ENCODE measurements around the gene CROCC.
"Not testable (repeated sequence)": the region's sequence is repeated elsewhere in the genome, so short reads cannot be mapped to it uniquely, and the experiment has no call there.

The CROCC gene

GRCh38 chr1:16918936-16919665 lies 2.6 kb upstream of the CROCC start:
- not testable (repeated sequence) for DNase-seq

GRCh38 chr1:16920951-16921350 lies 780 bp upstream of the CROCC start:
- no peak for DNase-seq

GRCh38 chr1:16922466-16922865 lies 735 bp downstream of the CROCC start:
- DNase-seq: no peak

DNA sequence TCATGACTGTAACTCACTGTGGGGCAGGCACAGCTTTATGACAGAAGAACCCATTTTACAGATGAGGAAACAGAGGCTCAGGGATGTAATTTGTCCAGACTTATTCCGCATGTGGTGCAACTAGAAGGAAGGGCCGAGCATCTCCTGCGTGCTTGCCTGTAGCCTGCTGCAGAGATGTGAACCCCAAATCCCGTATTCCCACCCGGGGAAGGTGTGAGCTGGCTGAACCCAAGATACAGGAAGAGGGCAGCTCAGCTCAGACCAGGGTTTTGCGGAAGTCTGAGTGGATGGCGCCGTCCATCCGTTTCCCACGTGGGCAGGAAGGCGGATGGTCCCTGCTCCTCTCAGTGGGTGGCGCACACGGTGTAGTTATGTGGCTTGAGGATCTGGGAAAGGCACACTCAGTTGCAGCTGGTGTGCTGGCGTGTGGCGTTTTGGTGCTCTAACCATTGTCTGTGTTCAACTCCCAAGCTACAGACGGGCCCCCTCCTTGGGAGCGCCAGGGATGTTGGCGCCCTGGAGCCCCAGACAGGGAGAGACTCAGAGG lies 1.2 kb downstream of the CROCC start:
- DNase-seq: no peak

GRCh38 chr1:16924216-16924918 lies 2.6 kb downstream of the CROCC start:
- no peak for DNase-seq

GRCh38 chr1:16924919-16925477 lies 3.3 kb downstream of the CROCC start:
- no peak for DNase-seq

- no peak for DNase-seq
Measured at GRCh38 chr1:16925635-16926490, 4.1 kb downstream of the CROCC start.

GRCh38 chr1:16926491-16927073 lies 4.9 kb downstream of the CROCC start:
- DNase-seq: no peak

GRCh38 chr1:16927256-16927655 lies 5.5 kb downstream of the CROCC start:
- no peak for DNase-seq

GRCh38 chr1:16927711-16928485 lies 6.2 kb downstream of the CROCC start:
- DNase-seq: no peak

GRCh38 chr1:16929146-16930041 lies 7.7 kb downstream of the CROCC start:
- DNase-seq: not testable (repeated sequence)

DNA sequence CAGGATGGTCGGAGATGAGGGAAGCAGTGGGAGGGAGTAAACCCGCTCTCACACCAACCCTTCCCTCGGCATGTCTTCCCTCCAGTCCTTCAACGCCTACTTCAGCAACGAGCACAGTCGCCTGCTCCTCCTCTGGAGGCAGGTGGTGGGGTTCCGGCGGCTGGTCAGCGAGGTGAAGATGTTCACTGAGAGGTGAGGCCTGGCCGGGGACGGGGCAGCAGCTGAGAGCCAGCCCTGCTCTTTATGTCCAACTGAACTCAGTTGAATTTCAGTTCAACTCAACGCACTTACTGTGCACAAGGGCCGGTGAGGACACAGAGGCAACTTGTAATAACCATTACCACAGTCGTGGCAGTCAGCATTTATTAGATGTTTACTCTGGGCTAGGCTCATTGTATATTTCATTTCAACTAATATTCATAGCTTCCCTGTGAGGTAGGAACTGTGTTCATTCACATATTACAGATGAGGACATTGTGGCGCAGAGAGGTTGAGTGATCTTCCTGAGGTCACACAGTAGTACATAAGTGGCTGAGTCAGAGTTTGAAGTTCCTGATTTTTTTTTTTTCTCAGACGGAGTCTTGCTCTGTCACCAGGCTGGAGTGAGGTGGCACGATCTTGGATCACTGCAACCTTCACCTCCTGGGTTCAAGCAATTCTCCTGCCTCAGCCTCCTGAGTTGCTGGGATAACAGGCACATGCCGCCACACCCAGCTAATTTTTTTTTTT lies 9.6 kb downstream of the CROCC start:
- DNase-seq: not testable (repeated sequence)

DNA sequence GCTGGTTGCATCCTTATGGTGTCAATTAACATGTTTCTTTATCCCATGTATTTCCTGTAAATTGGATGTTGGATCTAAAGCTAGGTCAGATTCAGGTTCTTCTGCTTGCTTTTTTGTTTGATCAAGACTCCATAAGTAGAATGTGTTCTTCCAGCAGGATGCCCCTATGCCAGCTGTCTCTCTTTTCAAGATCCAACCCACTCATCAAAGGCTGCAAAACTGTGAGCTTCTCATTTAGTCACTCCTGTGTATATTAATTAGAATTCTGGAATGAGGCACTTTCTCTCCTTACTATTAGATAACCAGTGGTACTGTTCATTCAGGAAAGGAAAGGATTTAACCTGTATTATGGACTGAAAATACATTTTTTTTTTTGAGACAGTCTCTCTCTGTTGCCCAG lies 12.2 kb downstream of the CROCC start:
- not testable (repeated sequence) for DNase-seq

GRCh38 chr1:16936580-16936979 lies 14.8 kb downstream of the CROCC start:
- DNase-seq: not testable (repeated sequence)

- no peak for DNase-seq
Measured at GRCh38 chr1:16938351-16939321, 16.9 kb downstream of the CROCC start.

DNA sequence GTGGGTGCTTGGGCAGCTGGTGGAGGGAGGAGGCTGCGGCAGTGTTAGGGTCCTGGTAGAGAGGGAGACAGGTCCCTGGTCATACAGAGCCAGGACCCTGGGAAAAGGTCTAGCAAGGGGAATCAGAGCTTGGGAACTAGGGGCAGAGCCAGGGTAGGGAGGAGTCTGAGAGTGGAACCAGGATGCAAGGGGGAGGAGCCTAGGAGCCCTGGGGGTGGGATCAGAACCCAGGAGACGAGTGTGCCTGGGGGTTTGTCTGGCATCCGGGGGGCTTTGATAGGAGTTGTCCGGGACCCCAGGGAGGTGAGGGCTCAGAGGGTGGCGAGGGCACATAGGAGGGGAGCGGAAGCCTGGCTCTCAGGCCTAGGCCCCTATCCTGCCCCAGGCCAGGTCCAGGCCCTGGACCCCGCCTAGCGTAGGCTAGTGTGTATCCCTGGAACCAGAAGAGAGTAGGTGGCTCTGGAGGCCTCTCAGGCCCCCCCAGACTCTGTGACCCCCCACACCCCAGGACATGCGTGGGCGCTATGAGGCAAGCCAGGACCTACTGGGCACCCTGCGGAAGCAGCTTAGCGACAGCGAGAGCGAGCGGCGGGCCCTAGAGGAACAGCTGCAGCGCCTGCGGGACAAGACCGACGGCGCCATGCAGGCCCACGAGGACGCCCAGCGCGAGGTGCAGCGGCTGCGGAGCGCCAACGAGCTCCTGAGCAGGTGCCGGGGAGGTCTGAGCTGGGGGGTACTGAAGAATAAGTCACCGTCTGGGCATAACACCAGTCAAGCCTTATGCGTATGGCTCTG lies 17.9 kb downstream of the CROCC start:
- DNase-seq: not testable (repeated sequence)

DNA sequence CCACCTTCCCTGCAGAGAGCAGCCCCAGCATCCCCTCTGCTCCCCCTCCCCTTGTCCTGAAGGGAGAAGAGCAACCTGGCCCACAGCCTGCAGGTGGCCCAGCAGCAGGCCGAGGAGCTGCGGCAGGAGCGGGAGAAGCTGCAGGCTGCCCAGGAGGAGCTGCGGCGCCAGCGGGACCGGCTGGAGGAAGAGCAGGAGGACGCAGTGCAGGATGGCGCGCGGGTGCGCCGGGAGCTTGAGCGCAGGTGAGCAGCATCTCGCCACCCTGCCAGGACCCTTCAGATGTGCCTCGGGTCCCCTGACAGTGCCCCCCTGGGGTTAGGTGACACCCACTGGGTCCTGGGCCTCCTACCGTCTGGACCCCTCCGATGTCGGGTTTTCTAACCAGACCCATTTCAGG lies 22.3 kb downstream of the CROCC start:
- DNase-seq: no peak

DNA sequence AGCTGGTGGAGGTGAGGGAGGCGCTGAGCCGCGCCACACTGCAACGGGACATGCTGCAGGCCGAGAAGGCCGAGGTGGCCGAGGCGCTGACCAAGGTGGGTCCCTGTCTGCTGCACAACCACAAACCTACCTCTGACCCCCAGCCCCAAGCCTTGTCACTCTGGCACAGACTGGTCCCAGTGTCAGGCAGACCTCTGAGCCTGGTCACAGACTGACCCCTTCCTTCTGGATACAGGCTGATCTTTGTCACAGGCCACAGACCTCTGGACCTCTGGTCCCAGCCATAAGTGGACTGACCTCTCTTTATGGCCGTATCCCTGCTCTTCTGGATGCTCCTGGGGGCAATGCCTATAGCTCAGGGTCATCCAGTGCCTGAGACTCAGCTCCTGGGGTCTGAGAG lies 23.8 kb downstream of the CROCC start:
- DNase-seq: not testable (repeated sequence)

All from CD4-positive, alpha-beta T cell treated with Interleukin-1 beta for 1 hour (primary cell).